GM10266 (cell line): Measurements from ENCODE around the gene BABAM2.
"Not testable (repeated sequence)": the region's sequence is repeated elsewhere in the genome, so short reads cannot be mapped to it uniquely, and the experiment has no call there.

Source experiments
- DNase-seq: peaks from one replicate; pipeline ENCODE4 v3.0.0; 2012; ENCODE audit errors: extremely low spot score
- CTCF ChIP-seq: IDR thresholded peaks from 2 replicates; pipeline ENCODE4 v1.5.1; 2012; ENCODE audit warnings: mild to moderate bottlenecking, low read depth; ENCODE audit not compliant: control insufficient read depth, insufficient read depth; ENCODE audit errors: missing control alignments

Gene BABAM2

GRCh38 chr2:27866237-27866636 lies 24.3 kb upstream of the BABAM2 start:
- no peak for TF ChIP-seq CTCF
- DNase-seq, result no peak

GRCh38 chr2:27869763-27870162 lies 20.8 kb upstream of the BABAM2 start:
- no peak for TF ChIP-seq CTCF
- no peak for DNase-seq

GRCh38 chr2:27870724-27871123 lies 19.8 kb upstream of the BABAM2 start:
- no peak for TF ChIP-seq CTCF
- DNase-seq, result no peak

GRCh38 chr2:27871802-27872201 lies 18.7 kb upstream of the BABAM2 start:
- TF ChIP-seq CTCF, result no peak
- DNase-seq, result no peak

GRCh38 chr2:27873091-27873490 lies 17.4 kb upstream of the BABAM2 start:
- no peak for DNase-seq
- TF ChIP-seq CTCF, result no peak

- DNase-seq, result no peak
- no peak for TF ChIP-seq CTCF
Measured at GRCh38 chr2:27875089-27875881, 15.2 kb upstream of the BABAM2 start.

GRCh38 chr2:27878825-27879224 lies 11.7 kb upstream of the BABAM2 start:
- no peak for TF ChIP-seq CTCF
- DNase-seq, result no peak

GRCh38 chr2:27881815-27882583 lies 8.5 kb upstream of the BABAM2 start:
- not testable (repeated sequence) for DNase-seq

GRCh38 chr2:27882584-27882922 lies 8.0 kb upstream of the BABAM2 start:
- not testable (repeated sequence) for DNase-seq
